IMR-90 (cell line): ENCODE results near the gene STRA8. TPM values are rescaled to one million over a fixed set of nuclear protein-coding genes. Genes with fewer than 3 reads are reported as not detected.
"Not testable (repeated sequence)": the region's sequence is repeated elsewhere in the genome, so short reads cannot be mapped to it uniquely, and the experiment has no call there.

ENCODE experiments used
- ATAC-seq: fragments of 200-7000 bp; cut with Tn5 transposase; 2 replicates; pipeline ENCODE4 v1.9.1; 2020; ENCODE audit warnings: low read depth, mild to moderate bottlenecking, moderate library complexity
- BruUV-seq: library from RNA; stranded (reverse); fragments of 400-500 nt; replicated peaks from 2 replicates; lab custom pipeline; 2021; lab: Mats Ljungman, UMichigan
- CTCF ChIA-PET: fragments of 300-600 bp; formaldehyde crosslinking; extraction: SDS; loops from one replicate; lab custom pipeline; 2021; ENCODE audit warnings: antibody characterized with exemption; lab: Yijun Ruan, JAX
- POLR2A ChIA-PET: fragments of 300-600 bp; sonication (Branson Sonifier 250); formaldehyde crosslinking; loops from one replicate; lab custom pipeline; 2022; ENCODE audit warnings: antibody characterized with exemption; ENCODE audit not compliant: unreplicated experiment; lab: Charles Lee
- DNase-seq: peaks from one replicate; pipeline ENCODE4 v3.0.0; 2013
- H2AFZ ChIP-seq: replicated peaks from 2 replicates; pipeline ENCODE3; 2013; ENCODE audit warnings: low read length, mild to moderate bottlenecking; ENCODE audit not compliant: poor library complexity
- H2AK5ac ChIP-seq: 2 replicates; pipeline ENCODE4 v1.6.1; 2013; ENCODE audit warnings: low read depth, low read length, inconsistent platforms
- H2AK9ac ChIP-seq: replicated peaks from 2 replicates; pipeline ENCODE3; 2013; ENCODE audit warnings: mild to moderate bottlenecking, low read depth, low read length, moderate library complexity; ENCODE audit not compliant: poor library complexity
- H2BK120ac ChIP-seq: 2 replicates; pipeline ENCODE4 v1.6.1; 2013; ENCODE audit warnings: low read depth, low read length, inconsistent platforms
- H2BK15ac ChIP-seq: 3 replicates; pipeline ENCODE4 v1.6.1; 2013; ENCODE audit warnings: low read depth, low read length, inconsistent platforms
- H2BK20ac ChIP-seq: 2 replicates; pipeline ENCODE4 v1.6.1; 2013; ENCODE audit warnings: low read depth, mild to moderate bottlenecking, inconsistent platforms, low read length, moderate library complexity
- H2BK5ac ChIP-seq: 2 replicates; pipeline ENCODE4 v1.6.1; 2013; ENCODE audit warnings: mild to moderate bottlenecking, low read depth, low read length, inconsistent platforms; ENCODE audit not compliant: poor library complexity, severe bottlenecking
- H3K14ac ChIP-seq: replicated peaks from 2 replicates; pipeline ENCODE4 v1.6.1; 2013; ENCODE audit warnings: low read depth, low read length, inconsistent platforms
- H3K18ac ChIP-seq: 2 replicates; pipeline ENCODE4 v1.6.1; 2013; ENCODE audit warnings: low read depth, low read length, control low read depth
- H3K23ac ChIP-seq: 2 replicates; pipeline ENCODE4 v1.6.1; 2013; ENCODE audit warnings: low read depth, low read length, inconsistent platforms
- H3K27ac ChIP-seq: 2 replicates; pipeline ENCODE4 v1.5.1; 2013; ENCODE audit warnings: mild to moderate bottlenecking, control low read depth, low read length; ENCODE audit not compliant: insufficient read depth
- H3K27me3 ChIP-seq: 2 replicates; pipeline ENCODE4 v1.6.1; 2013; ENCODE audit warnings: low read length; ENCODE audit not compliant: control insufficient read depth, insufficient read depth
- H3K36me3 ChIP-seq: 2 replicates; pipeline ENCODE4 v1.6.1; 2013; ENCODE audit warnings: low read length, mixed read lengths; ENCODE audit not compliant: control insufficient read depth, insufficient read depth
- H3K4ac ChIP-seq: 2 replicates; pipeline ENCODE4 v1.6.1; 2013; ENCODE audit warnings: low read depth, low read length, inconsistent platforms
- H3K4me1 ChIP-seq: 2 replicates; pipeline ENCODE4 v1.6.1; 2013; ENCODE audit warnings: low read length, mixed read lengths; ENCODE audit not compliant: control insufficient read depth, insufficient read depth
- H3K4me2 ChIP-seq: 2 replicates; pipeline ENCODE4 v1.6.1; 2013; ENCODE audit warnings: low read depth, mild to moderate bottlenecking, control low read depth, low read length, moderate library complexity
- H3K4me3 ChIP-seq: 2 replicates; pipeline ENCODE4 v1.5.1; 2013; ENCODE audit warnings: low read depth, mild to moderate bottlenecking, control low read depth, low read length, moderate library complexity; ENCODE audit not compliant: insufficient read depth
- H3K56ac ChIP-seq: 2 replicates; pipeline ENCODE4 v1.6.1; 2013; ENCODE audit warnings: low read length, inconsistent platforms; ENCODE audit not compliant: insufficient read depth; ENCODE audit errors: extremely low read depth
- H3K79me1 ChIP-seq, 2 experiments: 2 replicates each; pipeline ENCODE4 v1.6.1; 2013; ENCODE audit warnings: low read length in 2 of 2, inconsistent platforms in 1 of 2, low read depth in 1 of 2
- H3K9ac ChIP-seq: 2 replicates; pipeline ENCODE4 v1.6.1; 2013; ENCODE audit warnings: low read depth, low read length, control low read depth
- H3K9me1 ChIP-seq: 2 replicates; pipeline ENCODE4 v1.6.1; 2013; ENCODE audit warnings: low read length, inconsistent platforms; ENCODE audit not compliant: insufficient read depth
- H3K9me3 ChIP-seq: 2 replicates; pipeline ENCODE4 v1.6.1; 2013; ENCODE audit warnings: low read length; ENCODE audit not compliant: control insufficient read depth, insufficient read depth
- H4K20me1 ChIP-seq: 2 replicates; pipeline ENCODE4 v1.6.1; 2013; ENCODE audit warnings: low read length, inconsistent platforms; ENCODE audit not compliant: insufficient read depth
- H4K5ac ChIP-seq: 2 replicates; pipeline ENCODE4 v1.6.1; 2013; ENCODE audit warnings: mild to moderate bottlenecking, low read depth, low read length, control low read depth
- H4K8ac ChIP-seq, 2 experiments: 2 replicates each; pipeline ENCODE4 v1.6.1; 2013; ENCODE audit warnings: low read depth in 2 of 2, low read length in 2 of 2, control low read depth in 1 of 2, inconsistent platforms in 1 of 2
- H4K91ac ChIP-seq: 2 replicates; pipeline ENCODE4 v1.6.1; 2013; ENCODE audit warnings: low read depth, low read length, inconsistent platforms; ENCODE audit not compliant: insufficient read depth
- WGBS, 2 experiments: methylation state at CpG; one replicate each; pipeline versions ENCODE4 v1.1.5 to v1.1.7; 2013; ENCODE audit warnings: missing lambda C conversion rate in 2 of 2; ENCODE audit not compliant: insufficient read length in 1 of 2; ENCODE audit errors: extremely low coverage in 2 of 2; 5-methylcytosine and 5-hydroxymethylcytosine counted together
- dilution Hi-C: fragments of 300-500 bp; cut with HindIII; formaldehyde crosslinking; loops from one replicate; pipeline ENCODE4 v1.14.3; 2018; ENCODE audit warnings: low sequenced_read_pairs; ENCODE audit not compliant: unreplicated experiment
- in situ Hi-C: fragments of 300-500 bp; cut with MboI; formaldehyde crosslinking; loops from 3 replicates; pipeline ENCODE4 v1.14.3; 2019; ENCODE audit warnings: low sequenced_read_pairs, inconsistent platforms, mixed read lengths
- intact Hi-C: fragments of 100-400 bp; cut with micrococcal nuclease; formaldehyde crosslinking; loops from 2 replicates; pipeline ENCODE4 v1.10.0; 2022
- polyA plus RNA-seq, 3 experiments: library from polyadenylated mRNA; depleted of rRNA; stranded (reverse); fragments of >200 nt; gene quantifications; 2 replicates each; pipeline ENCODE4 v1.2.3, GENCODE V29; 2012; ENCODE audit warnings: low replicate concordance in 1 of 3
- total RNA-seq: library from RNA; depleted of rRNA; stranded (reverse); fragments of >200 nt; gene quantifications from 2 replicates; pipeline ENCODE4 v1.2.3, GENCODE V29; 2012

The STRA8 gene
- total and polyA plus RNA-seq, 2 of the 4 experiments (the other 2 are of a cell fraction) = not detected

- CTCF ChIA-PET, in situ Hi-C loops, dilution Hi-C loops: not testable (repeated sequence)
Measured at GRCh38 chr7:135234095-135234494, 457 bp downstream of the STRA8 start.

More at GRCh38 chr7:135234095-135234494, 457 bp downstream of the STRA8 start:
- H3K36me3 ChIP-seq, H2BK15ac ChIP-seq, H4K20me1 ChIP-seq, H3K56ac ChIP-seq, H3K27ac ChIP-seq, H3K4me2 ChIP-seq, H3K9me1 ChIP-seq, ATAC-seq, intact Hi-C loops, H2BK20ac ChIP-seq, BruUV-seq, H2BK5ac ChIP-seq, H3K4me3 ChIP-seq, H3K27me3 ChIP-seq, DNase-seq, H3K9ac ChIP-seq, H3K18ac ChIP-seq, H4K5ac ChIP-seq, H2AK5ac ChIP-seq, H3K79me1 ChIP-seq, H2AFZ ChIP-seq, H3K14ac ChIP-seq, H3K23ac ChIP-seq, H3K9me3 ChIP-seq, H2BK120ac ChIP-seq, H2AK9ac ChIP-seq, H4K91ac ChIP-seq, H3K4me1 ChIP-seq, H4K8ac ChIP-seq, H3K4ac ChIP-seq: not testable (repeated sequence)
- POLR2A ChIA-PET = interaction anchor here (0.6 kb wide), 1 partner anchor 12 kb away, joined by 3 read pairs; no protein-coding TSS in a partner anchor
- 100% methylated on average over 2 of the region's 14 CpGs; no CpG with 5 or more reads in 1 of the 2 experiments for WGBS, 2 experiments
